H1 (cell line): Measurements from ENCODE around the gene SSRP1. TPM values are rescaled to one million over a fixed set of nuclear protein-coding genes. Genes with fewer than 3 reads are reported as not detected.
A peak's percentile ranks its signal among the peaks of the same experiment; 100 is the strongest.

Experiments
- BRCA1 ChIP-seq: IDR thresholded peaks from 2 replicates; pipeline ENCODE4 v1.6.1; 2012; ENCODE audit warnings: low read depth, low read length, improper control_type of control experiment
- CBX5 ChIP-seq: fragments of 300-800, 300-1000 bp; sonication (generic); IDR thresholded peaks from 2 replicates; pipeline ENCODE4 v1.7.1; 2016; ENCODE audit warnings: antibody characterized with exemption, low read length, low read depth
- CEBPB ChIP-seq: IDR thresholded peaks from 2 replicates; pipeline ENCODE4 v1.6.1; 2012; ENCODE audit warnings: low read depth, low read length
- CHD1 ChIP-seq: IDR thresholded peaks from 2 replicates; pipeline ENCODE4 v1.6.1; 2012; ENCODE audit warnings: low read depth, low read length, improper control_type of control experiment
- EGR1 ChIP-seq: IDR thresholded peaks from 2 replicates; pipeline ENCODE4 v1.6.1; 2011; ENCODE audit warnings: low read depth, low read length, borderline replicate concordance
- EP300 ChIP-seq, 2 experiments: IDR thresholded peaks; 1 replicate in 1 of 2; 2 replicates in 1 of 2; pipeline ENCODE4 v1.6.1; 2011 to 2012; ENCODE audit warnings: low read depth in 2 of 2, low read length in 2 of 2, mild to moderate bottlenecking in 2 of 2, borderline replicate concordance in 1 of 2, inconsistent platforms in 1 of 2, moderate library complexity in 1 of 2
- FOSL1 ChIP-seq: IDR thresholded peaks from 2 replicates; pipeline ENCODE4 v1.6.1; 2011; ENCODE audit warnings: mild to moderate bottlenecking, low read depth, low read length, moderate library complexity; ENCODE audit not compliant: insufficient read depth
- JUN ChIP-seq: IDR thresholded peaks from 2 replicates; pipeline ENCODE4 v1.6.1; 2011; ENCODE audit warnings: low read depth, mild to moderate bottlenecking, improper control_type of control experiment, low read length
- JUND ChIP-seq: IDR thresholded peaks from 2 replicates; pipeline ENCODE4 v1.6.1; 2011; ENCODE audit warnings: mild to moderate bottlenecking, improper control_type of control experiment, low read length
- KDM1A ChIP-seq: fragments of 200-600, 300-600 bp; sonication (generic); IDR thresholded peaks from 2 replicates; pipeline ENCODE4 v1.7.1; 2016; ENCODE audit warnings: mild to moderate bottlenecking, low read length, borderline replicate concordance
- NRF1 ChIP-seq: IDR thresholded peaks from 2 replicates; pipeline ENCODE4 v1.6.1; 2011; ENCODE audit warnings: mild to moderate bottlenecking, low read depth, low read length, improper control_type of control experiment
- RAD21 ChIP-seq, 2 experiments: IDR thresholded peaks in 1 of 2; conservative IDR thresholded peaks in 1 of 2; 2 replicates each; pipeline ENCODE4 v1.6.1; 2011; ENCODE audit warnings: low read depth in 2 of 2, low read length in 2 of 2, improper control_type of control experiment in 1 of 2, inconsistent platforms in 1 of 2, mild to moderate bottlenecking in 1 of 2, moderate library complexity in 1 of 2
- RXRA ChIP-seq: IDR thresholded peaks from 2 replicates; pipeline ENCODE4 v1.6.1; 2011; ENCODE audit warnings: low read depth, mild to moderate bottlenecking, low read length, moderate library complexity; ENCODE audit not compliant: insufficient read depth
- SIX5 ChIP-seq: IDR thresholded peaks from 2 replicates; pipeline ENCODE4 v1.6.1; 2011; ENCODE audit warnings: mild to moderate bottlenecking, low read depth, low read length
- SP4 ChIP-seq: IDR thresholded peaks from 2 replicates; pipeline ENCODE4 v1.6.1; 2012; ENCODE audit warnings: low read length, inconsistent platforms
- SRF ChIP-seq: IDR thresholded peaks from 2 replicates; pipeline ENCODE4 v1.6.1; 2011; ENCODE audit warnings: mild to moderate bottlenecking, low read depth, low read length, moderate library complexity
- TCF12 ChIP-seq: IDR thresholded peaks from 2 replicates; pipeline ENCODE4 v1.6.1; 2011; ENCODE audit warnings: low read depth, mild to moderate bottlenecking, low read length
- TEAD4 ChIP-seq: IDR thresholded peaks from 2 replicates; pipeline ENCODE4 v1.6.1; 2012; ENCODE audit warnings: low read depth, low read length, inconsistent platforms, mixed read lengths
- polyA plus RNA-seq, 7 experiments: library from polyadenylated mRNA; depleted of rRNA in 3 of 7; stranded (reverse) in 5 of 7; unstranded in 2 of 7; fragments of >200 nt in 5 of 7; fragments of 200-250 nt in 2 of 7; gene quantifications; 1 replicate in 5 of 7; 2 replicates in 1 of 7; 4 replicates in 1 of 7; pipeline versions ENCODE4 v1.2.1 to v1.2.3, GENCODE V29; 2011 to 2013; ENCODE audit warnings: missing spikeins in 2 of 7, mixed read lengths in 2 of 7
- total RNA-seq: library from RNA; stranded (reverse); fragmentation: NEBNext Ultra II Directional; extraction: Animal tissue kit (Norgen Biotek cat#: 25700); gene quantifications from 2 replicates; pipeline ENCODE4 v1.2.1, GENCODE V29; 2021
- TF ChIP-seq, protein P1 (sequence below): IDR thresholded peaks from 2 replicates; pipeline ENCODE4 v1.6.1; 2012; ENCODE audit warnings: inconsistent platforms
- TF ChIP-seq, protein P2 (sequence below): IDR thresholded peaks from 2 replicates; pipeline ENCODE4 v1.6.1; 2011; ENCODE audit warnings: low read length, improper control_type of control experiment
- TF ChIP-seq, protein P3 (sequence below): IDR thresholded peaks from 2 replicates; pipeline ENCODE4 v1.6.1; 2012; ENCODE audit warnings: low read length, inconsistent platforms

Gene SSRP1
- total and polyA plus RNA-seq, 2 of the 8 experiments (the other 6 are each of a cell fraction or from before 2014, with no cell fraction given) = 259 to 281 TPM

DNA sequence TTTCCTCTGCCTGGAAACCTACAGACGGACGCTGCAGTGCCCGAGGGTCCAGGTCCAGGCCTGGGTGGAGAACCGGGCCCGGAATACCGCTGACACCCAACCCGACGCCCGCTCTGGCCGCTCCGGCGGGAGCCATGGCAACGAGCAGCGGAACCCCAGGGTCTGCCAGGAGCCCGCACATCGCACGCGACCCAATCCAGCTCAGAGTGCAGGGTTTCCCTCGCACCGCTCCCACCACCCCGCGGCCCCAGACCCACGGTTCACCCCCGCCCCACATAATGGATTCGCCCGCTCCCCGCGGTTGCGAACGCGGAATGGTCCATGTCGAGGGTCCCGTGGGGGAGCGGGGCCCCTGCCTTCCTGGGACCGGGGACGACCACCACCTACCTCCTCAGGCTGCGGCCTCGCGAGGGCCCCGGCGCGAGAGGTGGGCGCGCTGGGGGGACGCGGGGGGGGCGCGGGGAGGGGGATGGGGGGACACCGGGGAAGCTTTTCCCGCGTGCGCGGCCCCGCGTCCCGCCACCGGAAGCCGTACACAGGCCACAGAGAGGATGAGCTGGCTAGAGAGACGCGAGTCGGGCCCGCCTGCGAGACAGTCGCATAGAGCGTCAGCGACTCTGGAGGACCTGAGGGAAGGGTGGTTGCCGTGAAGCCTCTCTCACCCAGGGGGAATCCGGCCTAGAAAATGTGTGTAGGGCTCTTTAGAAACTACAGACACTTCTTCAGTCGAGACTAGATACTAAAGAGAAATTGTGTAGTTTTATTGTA lies at the start of gene SSRP1 (continued):
- TF ChIP-seq RAD21 (IDR thresholded peaks at IDR 0.05 in 1 of 2, conservative IDR thresholded peaks at IDR 0.05 in 1 of 2; ENCODE audit: low read depth in 2 of 2, low read length in 2 of 2) (no peak), CEBPB (no peak), SIX5 (no peak), NRF1 (no peak), BRCA1 (no peak), RXRA (no peak), JUND (peak; percentile 65), FOSL1 (no peak), EGR1 (peak; percentile 88), JUN (no peak), SRF (no peak), SP4 (no peak), TCF12 (no peak), CHD1 (peak; percentile 81), KDM1A (no peak), CBX5 (no peak), TEAD4 (no peak), EP300 (IDR thresholded peaks at IDR 0.05; ENCODE audit: borderline replicate concordance in 1 of 2, low read depth in 2 of 2, low read length in 2 of 2) (peak in 1 of 2 experiments; percentile 96; a peak in 2 of 3 replicates)
- TF ChIP-seq, protein P1, sequence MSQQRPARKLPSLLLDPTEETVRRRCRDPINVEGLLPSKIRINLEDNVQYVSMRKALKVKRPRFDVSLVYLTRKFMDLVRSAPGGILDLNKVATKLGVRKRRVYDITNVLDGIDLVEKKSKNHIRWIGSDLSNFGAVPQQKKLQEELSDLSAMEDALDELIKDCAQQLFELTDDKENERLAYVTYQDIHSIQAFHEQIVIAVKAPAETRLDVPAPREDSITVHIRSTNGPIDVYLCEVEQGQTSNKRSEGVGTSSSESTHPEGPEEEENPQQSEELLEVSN = no peak
- TF ChIP-seq, protein P2, sequence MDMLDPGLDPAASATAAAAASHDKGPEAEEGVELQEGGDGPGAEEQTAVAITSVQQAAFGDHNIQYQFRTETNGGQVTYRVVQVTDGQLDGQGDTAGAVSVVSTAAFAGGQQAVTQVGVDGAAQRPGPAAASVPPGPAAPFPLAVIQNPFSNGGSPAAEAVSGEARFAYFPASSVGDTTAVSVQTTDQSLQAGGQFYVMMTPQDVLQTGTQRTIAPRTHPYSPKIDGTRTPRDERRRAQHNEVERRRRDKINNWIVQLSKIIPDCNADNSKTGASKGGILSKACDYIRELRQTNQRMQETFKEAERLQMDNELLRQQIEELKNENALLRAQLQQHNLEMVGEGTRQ = no peak
- TF ChIP-seq, protein P3, sequence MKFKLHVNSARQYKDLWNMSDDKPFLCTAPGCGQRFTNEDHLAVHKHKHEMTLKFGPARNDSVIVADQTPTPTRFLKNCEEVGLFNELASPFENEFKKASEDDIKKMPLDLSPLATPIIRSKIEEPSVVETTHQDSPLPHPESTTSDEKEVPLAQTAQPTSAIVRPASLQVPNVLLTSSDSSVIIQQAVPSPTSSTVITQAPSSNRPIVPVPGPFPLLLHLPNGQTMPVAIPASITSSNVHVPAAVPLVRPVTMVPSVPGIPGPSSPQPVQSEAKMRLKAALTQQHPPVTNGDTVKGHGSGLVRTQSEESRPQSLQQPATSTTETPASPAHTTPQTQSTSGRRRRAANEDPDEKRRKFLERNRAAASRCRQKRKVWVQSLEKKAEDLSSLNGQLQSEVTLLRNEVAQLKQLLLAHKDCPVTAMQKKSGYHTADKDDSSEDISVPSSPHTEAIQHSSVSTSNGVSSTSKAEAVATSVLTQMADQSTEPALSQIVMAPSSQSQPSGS = no peak
